ENCODE results near the gene LRRC3.
"Not testable (repeated sequence)": the region's sequence is repeated elsewhere in the genome, so short reads cannot be mapped to it uniquely, and the experiment has no call there.

Gene LRRC3

DNA sequence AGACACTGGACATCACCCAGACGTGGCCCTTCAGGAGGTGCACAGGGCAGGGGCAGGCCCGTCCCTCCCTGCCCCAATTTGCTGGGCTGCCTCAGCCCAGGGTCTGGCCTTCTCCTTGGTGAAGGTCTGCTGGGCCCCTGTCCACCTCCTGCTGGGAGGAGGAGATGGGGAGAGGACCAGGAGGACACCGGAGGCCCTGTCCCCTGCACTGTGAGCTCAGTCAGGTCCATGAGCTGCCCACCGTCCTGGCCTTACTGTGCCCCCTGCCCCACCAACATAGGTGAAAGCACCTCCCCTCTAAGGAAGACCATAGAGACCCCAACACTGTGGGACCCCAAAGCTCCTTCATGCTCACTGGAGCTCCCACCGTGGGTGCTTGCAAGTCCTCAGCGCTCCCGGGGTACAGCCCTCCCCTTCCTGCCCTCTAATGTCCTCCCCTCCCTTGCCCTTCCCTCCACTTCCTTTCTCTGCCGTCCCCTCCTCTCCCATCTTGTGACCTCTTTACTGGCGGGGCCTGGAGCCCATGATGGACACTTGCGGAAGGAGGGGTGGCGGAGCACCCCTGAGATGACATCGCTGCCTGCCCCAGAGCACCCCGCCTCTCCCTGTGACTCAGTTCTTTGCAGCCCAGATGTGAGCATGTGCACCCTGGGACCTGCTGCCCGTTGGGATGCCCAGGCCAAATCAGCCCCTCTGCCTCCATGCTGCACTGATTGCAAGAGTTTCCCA lies 4.6 kb downstream of the LRRC3 start:
- no peak for DNase-seq

- DNase-seq: no peak
Observed at GRCh38 chr21:44460441-44460755, 5.1 kb downstream of the LRRC3 start.

GRCh38 chr21:44461005-44461404 lies 5.7 kb downstream of the LRRC3 start:
- DNase-seq: no peak

- DNase-seq: no peak
Observed at GRCh38 chr21:44461464-44462001, 6.2 kb downstream of the LRRC3 start.

GRCh38 chr21:44462086-44462833 lies 7.0 kb downstream of the LRRC3 start:
- no peak for DNase-seq

- DNase-seq: no peak
Observed at GRCh38 chr21:44462834-44463200, 7.5 kb downstream of the LRRC3 start.

DNA sequence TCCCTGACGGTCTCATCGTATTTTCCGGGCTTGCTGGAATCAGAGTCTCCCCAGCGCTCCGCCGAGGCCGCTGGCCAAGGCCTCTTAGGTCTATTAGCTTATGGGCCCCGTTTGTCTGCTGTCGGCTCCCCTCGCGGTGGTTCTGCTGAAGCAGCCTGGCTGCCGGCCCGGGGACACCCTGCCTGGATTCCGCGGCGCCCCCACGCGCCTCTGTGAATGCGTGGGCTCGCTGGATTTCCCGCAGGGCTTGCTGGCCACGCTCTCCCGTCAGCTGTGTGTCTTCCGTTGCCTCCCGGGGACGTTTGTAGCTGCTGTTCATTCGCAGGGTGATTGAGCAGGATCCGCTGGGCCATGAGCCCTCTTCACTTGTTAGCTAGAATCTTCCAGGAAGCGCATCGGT lies 8.4 kb downstream of the LRRC3 start:
- DNase-seq: no peak

- no peak for DNase-seq
Observed at GRCh38 chr21:44464351-44464750, 9.0 kb downstream of the LRRC3 start.

DNA sequence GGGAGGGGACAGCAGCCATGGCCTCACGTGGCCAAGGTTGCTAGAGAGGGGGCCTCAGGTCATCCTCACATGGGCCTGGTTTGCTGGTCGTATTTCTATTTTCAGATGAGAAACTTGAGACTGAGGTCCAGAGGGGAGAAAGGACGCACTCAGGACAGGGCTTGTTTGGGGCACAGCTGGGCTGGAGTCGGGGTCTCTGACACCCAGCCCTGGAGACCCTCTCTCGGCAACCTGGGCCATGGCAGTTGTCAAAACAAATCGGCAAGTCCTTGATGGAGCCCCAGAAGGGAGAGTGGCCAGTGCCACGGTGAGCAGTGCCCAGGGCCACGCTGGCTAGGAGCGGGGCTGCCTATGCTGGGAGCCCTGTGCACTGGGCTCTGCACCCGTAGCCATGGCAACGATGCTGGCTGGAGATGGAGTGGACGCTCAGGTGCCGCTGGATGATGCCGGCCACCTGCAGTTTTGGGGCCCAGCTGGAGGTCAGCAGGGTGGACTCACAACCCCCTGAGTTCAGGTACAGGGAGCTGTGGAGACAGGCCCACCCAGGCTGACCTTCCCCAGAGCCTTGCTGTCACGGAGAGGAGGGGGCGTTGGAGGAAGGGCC lies 11.1 kb downstream of the LRRC3 start:
- DNase-seq: no peak

DNA sequence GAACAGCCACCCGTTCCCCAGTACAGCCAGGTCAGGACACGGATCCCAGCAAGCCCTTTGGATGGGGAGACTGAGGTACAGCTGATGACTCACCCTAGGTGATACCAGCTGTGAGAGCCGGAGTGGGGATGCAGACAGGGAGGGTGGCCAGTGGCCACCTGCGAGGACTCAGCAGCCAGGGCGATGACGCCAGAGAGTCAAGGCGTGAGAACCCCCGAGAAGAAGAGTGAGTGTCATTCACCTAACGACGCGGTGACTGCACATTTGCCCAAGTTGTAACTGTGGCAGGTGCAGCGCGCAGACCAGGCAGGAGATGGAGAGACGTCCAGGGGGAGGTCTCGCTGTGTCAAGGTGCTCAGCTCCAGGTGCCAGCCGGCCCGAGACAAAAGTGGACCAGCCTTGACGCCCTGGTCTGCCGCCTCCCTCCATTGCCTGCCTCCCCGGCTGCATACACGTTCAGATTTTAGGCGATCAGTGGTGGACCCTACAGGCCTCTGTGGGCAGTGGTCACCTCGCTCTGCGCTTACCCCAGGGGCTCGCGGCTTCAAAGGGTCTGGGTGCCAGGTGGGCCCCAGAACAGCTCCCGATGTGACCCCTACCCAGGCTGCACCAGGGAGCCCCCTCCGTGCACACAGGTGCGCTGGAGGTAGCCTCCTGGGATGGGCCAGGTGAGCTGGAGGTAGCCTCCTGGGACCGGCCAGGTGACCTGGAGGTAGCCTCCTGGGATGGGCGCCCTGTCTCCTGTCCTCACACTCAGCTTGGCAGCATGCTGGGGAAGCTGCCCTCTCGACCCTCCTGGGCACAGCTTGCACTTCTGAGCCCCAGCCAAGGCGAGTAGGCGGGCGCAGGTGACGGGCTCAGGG lies 11.9 kb downstream of the LRRC3 start:
- no peak for DNase-seq

DNA sequence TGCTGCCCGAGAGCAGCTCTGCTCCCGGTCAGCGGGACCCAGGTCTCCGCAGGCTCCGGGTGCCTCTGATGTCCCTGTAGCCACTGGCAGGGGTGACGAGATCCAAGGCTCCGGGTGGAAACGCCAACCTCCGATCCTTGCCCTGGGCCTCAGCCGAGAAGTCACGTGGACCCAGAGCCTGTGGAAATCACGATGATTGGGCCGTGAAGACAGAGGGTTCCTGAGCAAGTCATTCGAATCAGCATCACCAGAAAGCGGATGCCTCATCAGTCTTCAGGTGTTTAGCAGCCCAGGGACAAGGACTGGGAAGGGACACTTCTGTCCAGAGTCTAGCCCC lies 12.5 kb downstream of the LRRC3 start:
- no peak for DNase-seq

GRCh38 chr21:44471341-44471740 lies 16.0 kb downstream of the LRRC3 start:
- DNase-seq: no peak

- DNase-seq: no peak
Observed at GRCh38 chr21:44471996-44472395, 16.7 kb downstream of the LRRC3 start.

- DNase-seq: no peak
Observed at GRCh38 chr21:44473915-44474555, 18.7 kb downstream of the LRRC3 start.

DNA sequence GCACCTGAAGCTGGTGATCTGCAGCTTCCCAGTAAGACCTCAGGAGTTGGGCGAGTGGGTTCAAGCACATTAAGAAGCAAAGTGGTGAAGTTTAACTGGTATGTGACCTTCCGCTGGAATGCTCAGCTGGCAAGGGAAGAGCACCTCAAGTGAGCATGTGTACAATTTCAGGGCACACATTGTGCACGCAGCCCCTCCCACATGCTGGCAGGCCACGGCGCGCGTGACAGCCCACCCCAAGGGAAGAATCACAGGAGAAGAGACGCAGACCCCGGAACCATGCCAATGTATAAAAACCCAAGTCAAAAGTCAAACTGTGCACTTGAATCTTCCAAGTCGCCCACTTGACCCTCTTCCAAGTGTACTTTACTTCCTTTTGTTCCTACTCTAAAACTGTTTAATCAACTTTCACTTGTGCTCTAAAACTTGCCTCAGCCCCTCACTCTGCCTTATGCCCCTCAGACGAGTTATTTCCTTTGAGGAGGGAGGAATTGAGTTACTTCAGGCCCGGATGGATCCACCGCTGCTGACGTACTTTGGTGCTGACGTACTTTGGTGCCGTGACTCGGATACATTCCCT lies 20.0 kb downstream of the LRRC3 start:
- DNase-seq: no peak

- DNase-seq: no peak
Observed at GRCh38 chr21:44477131-44477530, 21.8 kb downstream of the LRRC3 start.

DNA sequence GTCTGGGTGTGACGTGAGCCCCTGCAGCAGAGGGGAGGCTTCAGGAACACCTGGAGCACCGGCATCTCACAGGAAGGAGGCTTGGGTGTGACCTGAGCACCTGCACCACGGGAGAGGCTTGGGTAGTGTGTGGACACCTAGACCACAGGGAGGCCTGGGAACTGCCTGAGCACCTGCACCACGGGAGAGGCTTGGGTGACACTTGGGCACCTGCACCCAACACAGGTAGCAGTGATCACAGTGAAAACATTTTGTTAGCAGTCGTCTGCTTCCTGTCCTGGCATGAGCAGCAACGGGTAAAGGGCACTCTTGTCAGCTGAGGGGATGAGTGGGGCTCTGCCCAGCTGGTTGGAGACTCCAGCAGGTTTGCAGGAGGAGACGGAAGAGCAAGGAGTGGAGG lies 22.4 kb downstream of the LRRC3 start:
- no peak for DNase-seq

- no peak for DNase-seq
Observed at GRCh38 chr21:44478124-44478800, 23.0 kb downstream of the LRRC3 start.

- DNase-seq: no peak
Observed at GRCh38 chr21:44478801-44479167, 23.5 kb downstream of the LRRC3 start.

DNA sequence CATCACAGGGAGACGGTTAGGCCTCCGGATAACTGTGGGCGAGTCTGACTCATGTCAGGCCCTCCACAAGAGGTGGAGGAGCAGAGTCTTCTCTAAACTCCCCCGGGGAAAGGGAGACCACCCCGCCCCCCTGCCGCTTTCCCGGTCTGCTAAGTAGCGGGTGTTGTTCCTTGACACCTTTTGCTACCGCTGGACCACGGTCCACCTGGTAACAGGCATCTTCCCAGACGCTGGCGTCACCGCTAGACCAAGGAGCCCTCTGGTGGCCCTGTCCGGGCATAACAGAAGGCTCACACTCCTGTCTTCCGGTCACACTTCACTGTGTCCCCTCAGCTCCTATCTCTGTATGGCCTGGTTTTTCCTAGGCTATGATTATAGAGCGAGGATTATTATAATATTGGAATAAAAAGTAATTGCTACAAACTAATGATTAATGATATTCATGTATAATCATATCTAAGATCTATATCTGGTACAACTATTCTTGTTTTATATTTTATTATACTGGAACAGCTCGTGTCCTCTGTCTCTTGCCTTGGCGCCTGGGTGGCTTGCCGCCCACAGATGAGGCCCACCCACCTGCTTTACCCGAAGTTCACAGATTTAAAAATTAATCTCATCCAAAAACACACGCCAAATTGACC lies 24.4 kb downstream of the LRRC3 start:
- not testable (repeated sequence) for DNase-seq

All from DMS79 treated with DMSO at 0.1 percent for 48 hours (cell line).